ENCODE measurements around the gene PRKCH. TPM values are rescaled to one million over a fixed set of nuclear protein-coding genes. Genes with fewer than 3 reads are reported as not detected.

The PRKCH gene
- total RNA-seq, 1 experiment from 2014 or later, result 2.7 TPM

- no peaks in the 10 kb centered on the region for H3K36me3 ChIP-seq (ENCODE audit: control insufficient read depth, insufficient read depth, low read length)
- in situ Hi-C loops (cut with HindIII; ENCODE audit: low pct_unique_long_range_greater_than_20kb, low sequenced_read_pairs) (no loop called here), intact Hi-C loops (cut with micrococcal nuclease; ENCODE audit: unreplicated experiment) (no loop called here)
- TF ChIP-seq POLR2AphosphoS5 (IDR thresholded peaks at IDR 0.05; ENCODE audit: low read depth, low read length) (no peak), TCF7L2 (IDR thresholded peaks at IDR 0.05; ENCODE audit: low read depth, low read length) (no peak), SIN3A (IDR thresholded peaks at IDR 0.05; ENCODE audit: borderline replicate concordance, insufficient read depth, low read depth, low read length) (no peak), REST (IDR thresholded peaks at IDR 0.05; ENCODE audit: insufficient read depth in 1 of 2, low read depth in 2 of 2, low read length in 1 of 2) (no peak)
- TF ChIP-seq, protein P1, sequence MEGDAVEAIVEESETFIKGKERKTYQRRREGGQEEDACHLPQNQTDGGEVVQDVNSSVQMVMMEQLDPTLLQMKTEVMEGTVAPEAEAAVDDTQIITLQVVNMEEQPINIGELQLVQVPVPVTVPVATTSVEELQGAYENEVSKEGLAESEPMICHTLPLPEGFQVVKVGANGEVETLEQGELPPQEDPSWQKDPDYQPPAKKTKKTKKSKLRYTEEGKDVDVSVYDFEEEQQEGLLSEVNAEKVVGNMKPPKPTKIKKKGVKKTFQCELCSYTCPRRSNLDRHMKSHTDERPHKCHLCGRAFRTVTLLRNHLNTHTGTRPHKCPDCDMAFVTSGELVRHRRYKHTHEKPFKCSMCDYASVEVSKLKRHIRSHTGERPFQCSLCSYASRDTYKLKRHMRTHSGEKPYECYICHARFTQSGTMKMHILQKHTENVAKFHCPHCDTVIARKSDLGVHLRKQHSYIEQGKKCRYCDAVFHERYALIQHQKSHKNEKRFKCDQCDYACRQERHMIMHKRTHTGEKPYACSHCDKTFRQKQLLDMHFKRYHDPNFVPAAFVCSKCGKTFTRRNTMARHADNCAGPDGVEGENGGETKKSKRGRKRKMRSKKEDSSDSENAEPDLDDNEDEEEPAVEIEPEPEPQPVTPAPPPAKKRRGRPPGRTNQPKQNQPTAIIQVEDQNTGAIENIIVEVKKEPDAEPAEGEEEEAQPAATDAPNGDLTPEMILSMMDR (IDR thresholded peaks at IDR 0.05), result no peak
- H3K4me3 ChIP-seq (ENCODE audit: low read depth in 2 of 2, low read length in 2 of 2), result no peak overlapping the region
- no peak overlapping the region for H3K27ac ChIP-seq (ENCODE audit: low read length)
- CTCF ChIA-PET, result no interaction called here
- H3K9me3 ChIP-seq (ENCODE audit: control insufficient read depth, insufficient read depth, low read depth, low read length), result no peaks in the 10 kb centered on the region
- DNase-seq (ENCODE audit: low read depth, low spot score) (no peak), ATAC-seq (no peak)
- no peaks in the 10 kb centered on the region for H3K4me1 ChIP-seq (ENCODE audit: control insufficient read depth, insufficient read depth, low read length)
- POLR2A ChIA-PET, result no interaction called here
- no TSS peak for BruUV-seq (replicated peaks)
- no peaks in the 10 kb centered on the region for H3K27me3 ChIP-seq (ENCODE audit: control insufficient read depth, insufficient read depth, low read length)
These were observed 161.2 kb downstream of the PRKCH start for GRCh38 chr14:61482348-61483206.

GRCh38 chr14:61483476-61483875 is 162.1 kb downstream of the PRKCH start:
- Histone ChIP-seq H3K27me3 (ENCODE audit: control insufficient read depth, insufficient read depth, low read length) (no peaks in the 10 kb centered on the region), H3K9me3 (ENCODE audit: control insufficient read depth, insufficient read depth, low read depth, low read length) (no peaks in the 10 kb centered on the region), H3K4me3 (ENCODE audit: low read depth in 2 of 2, low read length in 2 of 2) (no peak overlapping the region), H3K36me3 (ENCODE audit: control insufficient read depth, insufficient read depth, low read length) (no peaks in the 10 kb centered on the region), H3K4me1 (ENCODE audit: control insufficient read depth, insufficient read depth, low read length) (no peaks in the 10 kb centered on the region), H3K27ac (ENCODE audit: low read length) (no peak overlapping the region)
- CTCF ChIA-PET, result no interaction called here
- ATAC-seq, result no peak
- DNase-seq (ENCODE audit: low read depth, low spot score), result no peak
- POLR2A ChIA-PET, result no interaction called here
- no peak for TF ChIP-seq POLR2AphosphoS5 (IDR thresholded peaks at IDR 0.05; ENCODE audit: low read depth, low read length)
- no peak for TF ChIP-seq TCF7L2 (IDR thresholded peaks at IDR 0.05; ENCODE audit: low read depth, low read length)
- TF ChIP-seq SIN3A (IDR thresholded peaks at IDR 0.05; ENCODE audit: borderline replicate concordance, insufficient read depth, low read depth, low read length), result no peak
- TF ChIP-seq, protein P1 (IDR thresholded peaks at IDR 0.05), result no peak
- no peak for TF ChIP-seq REST (IDR thresholded peaks at IDR 0.05; ENCODE audit: insufficient read depth in 1 of 2, low read depth in 2 of 2, low read length in 1 of 2)
- BruUV-seq (replicated peaks), result no TSS peak
- in situ Hi-C loops (cut with HindIII; ENCODE audit: low pct_unique_long_range_greater_than_20kb, low sequenced_read_pairs) (no loop called here), intact Hi-C loops (cut with micrococcal nuclease; ENCODE audit: unreplicated experiment) (no loop called here)

Data from Panc1 (cell line).